Measurements from ENCODE around the gene SSPN. TPM values are rescaled to one million over a fixed set of nuclear protein-coding genes. Genes with fewer than 3 reads are reported as not detected.

Gene SSPN, protein sequence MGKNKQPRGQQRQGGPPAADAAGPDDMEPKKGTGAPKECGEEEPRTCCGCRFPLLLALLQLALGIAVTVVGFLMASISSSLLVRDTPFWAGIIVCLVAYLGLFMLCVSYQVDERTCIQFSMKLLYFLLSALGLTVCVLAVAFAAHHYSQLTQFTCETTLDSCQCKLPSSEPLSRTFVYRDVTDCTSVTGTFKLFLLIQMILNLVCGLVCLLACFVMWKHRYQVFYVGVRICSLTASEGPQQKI
- 13.0 TPM for polyA plus RNA-seq (ENCODE audit: insufficient read length)
- long read RNA-seq, donor 1, transcript SSPN-201 (3 exons, 2,788 nt), result major isoform, 5 of 5 reads
- long read RNA-seq, donor 1, partial matches to known transcripts, result 0 of 5 reads
- long read RNA-seq, donor 1, other reads (novel, unspliced or antisense), result 0 of 5 reads
- long read RNA-seq, donor 2, full-length matches to known transcripts, result 9 of 9 reads
- long read RNA-seq, donor 2, partial matches to known transcripts, result 0 of 9 reads
- long read RNA-seq, donor 2, other reads (novel, unspliced or antisense), result 0 of 9 reads
- long read RNA-seq, donor 3, full-length matches to known transcripts, result 3 of 3 reads
- long read RNA-seq, donor 3, partial matches to known transcripts, result 0 of 3 reads
- long read RNA-seq, donor 3, other reads (novel, unspliced or antisense), result 0 of 3 reads
- long read RNA-seq, donor 4, partial matches to known transcripts, result 0 of 1 reads
- long read RNA-seq, donor 4, other reads (novel, unspliced or antisense), result 0 of 1 reads
- long read RNA-seq, donor 5, full-length matches to known transcripts, result 5 of 5 reads
- long read RNA-seq, donor 5, partial matches to known transcripts, result 0 of 5 reads
- long read RNA-seq, donor 5, other reads (novel, unspliced or antisense), result 0 of 5 reads
- long read RNA-seq, donor 6, full-length matches to known transcripts, result 15 of 15 reads
- long read RNA-seq, donor 6, partial matches to known transcripts, result 0 of 15 reads
- long read RNA-seq, donor 6, other reads (novel, unspliced or antisense), result 0 of 15 reads
- long read RNA-seq, donor 7, full-length matches to known transcripts, result 8 of 8 reads
- long read RNA-seq, donor 7, partial matches to known transcripts, result 0 of 8 reads
- long read RNA-seq, donor 7, other reads (novel, unspliced or antisense), result 0 of 8 reads
- long read RNA-seq, donor 8, partial matches to known transcripts, result 0 of 1 reads
- long read RNA-seq, donor 8, other reads (novel, unspliced or antisense), result 0 of 1 reads

DNA sequence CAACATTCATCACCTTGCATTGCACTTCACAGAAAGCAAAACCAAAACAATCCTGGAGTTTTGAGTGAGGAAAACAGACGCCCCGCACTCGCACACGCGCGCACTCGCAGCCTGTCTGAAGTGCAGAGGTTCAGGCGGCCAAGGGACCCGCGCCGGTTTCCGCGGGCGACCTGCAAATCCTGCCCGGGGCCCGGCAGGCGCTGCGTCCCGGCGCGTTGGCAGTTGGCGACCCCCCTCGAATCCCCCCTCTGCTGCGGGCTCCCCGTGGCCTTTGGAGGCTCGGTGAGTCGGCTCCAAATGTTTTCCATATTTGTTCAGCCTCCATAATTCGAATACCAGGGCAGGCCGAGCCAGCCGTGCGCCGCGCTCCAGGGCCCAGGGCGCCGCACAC is at the start of gene SSPN:
TSS of gene SSPN (plus strand) at position 324 of the 391 bp plus-strand sequence. CDS start 100 bp downstream, outside the sequence.
- peak; percentile 57 for DNase-seq

DNA sequence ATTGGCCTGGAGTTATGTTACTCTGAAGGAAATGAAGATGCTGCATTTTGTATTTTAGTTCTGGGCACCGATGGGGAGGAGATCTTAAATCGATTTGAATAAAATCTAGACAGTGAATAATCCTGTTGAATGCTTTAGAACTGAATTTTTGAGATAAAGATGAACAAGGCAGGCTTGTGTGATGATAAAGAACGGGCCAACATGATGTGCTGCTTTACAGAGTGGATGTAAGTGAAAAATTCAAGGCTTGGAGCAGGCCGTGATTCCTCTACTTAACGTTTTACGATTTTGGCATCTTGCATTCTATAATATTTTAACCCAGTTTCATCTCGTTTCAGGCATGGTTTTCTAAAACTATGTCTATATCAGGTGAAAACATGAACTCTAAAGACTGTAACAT is 47.1 kb upstream of the SSPN start:
- no peak for DNase-seq

DNA sequence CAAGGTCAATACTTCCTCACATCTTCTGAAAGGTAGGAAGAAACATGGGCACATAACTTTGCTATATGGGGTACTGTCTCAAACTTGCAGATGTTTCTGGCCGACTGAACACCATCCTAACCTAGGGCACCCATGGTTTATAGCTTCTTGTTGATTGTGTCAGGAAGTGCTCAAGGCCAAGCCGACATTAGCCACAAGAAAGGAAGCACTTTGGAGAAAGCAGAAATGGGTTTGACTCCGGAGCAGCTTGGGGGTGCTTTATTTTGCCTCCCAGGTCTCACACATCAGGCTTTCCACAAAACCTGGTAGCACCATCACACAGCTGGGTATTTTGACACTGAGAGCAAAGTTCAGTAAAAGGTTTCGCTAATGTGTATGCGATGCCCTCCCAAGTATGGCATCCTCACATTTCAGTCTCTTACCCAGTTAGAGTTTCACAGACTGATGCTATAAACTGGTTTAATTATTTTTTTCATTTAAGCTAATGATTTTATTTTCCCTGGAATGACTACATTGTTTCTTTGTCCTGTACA is 45.3 kb upstream of the SSPN start:
- DNase-seq, result no peak

DNA sequence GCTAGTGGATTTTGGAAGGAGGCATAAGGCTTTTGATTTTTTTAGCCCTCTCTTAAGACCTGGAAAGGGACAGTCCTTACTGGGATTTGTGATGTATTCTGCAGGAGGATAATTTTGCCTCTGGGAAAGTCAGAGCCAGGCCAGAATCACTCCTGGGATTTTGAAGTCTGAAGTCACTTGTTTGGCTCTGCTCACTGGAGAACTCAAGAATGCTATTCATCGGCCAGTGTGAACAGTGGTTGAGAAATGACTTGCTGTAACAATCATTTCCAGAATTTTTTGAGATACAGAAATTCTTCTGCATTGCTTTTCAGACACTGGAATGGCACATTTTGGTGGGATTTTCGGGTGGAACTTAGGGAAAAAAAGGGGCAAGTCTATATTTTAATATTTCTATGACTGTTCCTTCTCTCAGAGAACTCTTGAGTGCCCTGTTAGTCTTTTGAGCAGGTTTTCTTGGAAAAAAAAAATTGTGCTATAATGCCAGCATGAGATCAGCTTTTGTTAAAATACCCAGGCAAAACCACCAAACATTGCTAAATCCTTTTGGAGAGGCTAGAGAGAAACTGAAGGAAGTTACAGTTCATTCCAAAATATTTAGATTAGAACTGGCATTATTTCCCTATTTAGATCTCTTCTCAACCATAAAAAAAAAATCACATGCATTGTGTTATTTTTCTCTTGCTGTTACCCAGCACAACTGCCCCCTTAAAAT is 44.5 kb upstream of the SSPN start:
- no peak for DNase-seq

DNA sequence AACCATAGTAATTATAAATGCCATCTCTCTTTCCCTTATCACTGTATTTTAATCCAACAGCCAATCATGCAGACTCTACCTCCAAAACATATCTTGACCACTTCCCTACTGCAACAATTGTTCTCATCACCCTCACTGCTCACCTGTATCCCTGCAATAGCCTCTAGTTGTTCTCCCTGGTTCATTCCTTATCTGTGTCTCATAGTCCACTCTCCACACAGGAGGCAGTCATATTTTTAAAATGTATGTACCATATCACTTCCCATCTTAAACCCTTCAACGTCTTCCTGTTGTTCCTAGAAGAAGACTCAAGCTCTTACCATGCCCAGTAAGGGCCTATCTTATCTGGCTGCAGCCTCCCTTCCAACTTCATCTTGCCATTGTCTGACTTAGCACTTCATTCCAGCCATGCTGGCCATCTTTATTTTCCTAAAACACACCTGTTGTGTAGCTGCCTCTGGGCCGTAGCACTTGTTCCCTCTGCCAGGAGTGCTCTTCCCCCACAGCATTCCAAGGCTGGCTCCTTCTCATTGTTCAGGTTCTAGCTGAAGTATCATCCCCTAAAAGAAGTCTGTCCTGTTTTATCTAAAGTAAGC is 42.8 kb upstream of the SSPN start:
- no peak for DNase-seq

DNA sequence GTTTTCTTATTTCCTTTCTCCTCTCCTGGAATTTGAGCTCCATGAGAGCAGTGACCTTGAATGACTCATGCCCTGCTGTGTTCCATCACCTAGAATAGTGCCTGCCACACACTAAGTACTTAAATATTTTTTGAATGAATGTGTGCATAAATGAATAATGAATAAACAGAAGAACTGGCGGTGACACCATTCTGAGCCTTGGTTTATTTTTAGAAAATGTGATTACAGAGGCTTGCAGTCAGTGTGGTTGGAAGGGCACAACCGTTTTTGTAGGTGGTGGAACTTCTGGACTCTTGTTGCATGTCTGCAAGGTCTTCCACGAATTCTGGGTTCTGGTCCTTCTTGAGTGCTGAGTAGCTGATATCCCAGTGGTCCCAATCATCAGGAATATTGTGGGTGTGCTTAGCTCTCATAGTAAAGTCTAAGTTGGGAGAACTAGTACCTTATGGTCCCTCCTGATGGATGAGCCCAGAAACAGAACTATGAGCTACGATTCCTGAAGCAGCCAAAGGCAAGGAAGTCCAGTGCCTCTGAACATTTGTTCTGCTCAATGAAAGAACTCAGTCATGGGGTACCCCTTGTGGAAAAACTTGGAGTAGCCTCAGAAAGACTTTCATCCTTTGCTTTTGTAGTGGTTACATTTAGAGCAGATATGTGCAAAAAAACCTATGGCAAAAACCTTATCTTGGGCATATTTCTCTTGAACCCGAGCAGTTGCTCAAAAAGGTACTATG is 41.8 kb upstream of the SSPN start:
- DNase-seq, result no peak

DNA sequence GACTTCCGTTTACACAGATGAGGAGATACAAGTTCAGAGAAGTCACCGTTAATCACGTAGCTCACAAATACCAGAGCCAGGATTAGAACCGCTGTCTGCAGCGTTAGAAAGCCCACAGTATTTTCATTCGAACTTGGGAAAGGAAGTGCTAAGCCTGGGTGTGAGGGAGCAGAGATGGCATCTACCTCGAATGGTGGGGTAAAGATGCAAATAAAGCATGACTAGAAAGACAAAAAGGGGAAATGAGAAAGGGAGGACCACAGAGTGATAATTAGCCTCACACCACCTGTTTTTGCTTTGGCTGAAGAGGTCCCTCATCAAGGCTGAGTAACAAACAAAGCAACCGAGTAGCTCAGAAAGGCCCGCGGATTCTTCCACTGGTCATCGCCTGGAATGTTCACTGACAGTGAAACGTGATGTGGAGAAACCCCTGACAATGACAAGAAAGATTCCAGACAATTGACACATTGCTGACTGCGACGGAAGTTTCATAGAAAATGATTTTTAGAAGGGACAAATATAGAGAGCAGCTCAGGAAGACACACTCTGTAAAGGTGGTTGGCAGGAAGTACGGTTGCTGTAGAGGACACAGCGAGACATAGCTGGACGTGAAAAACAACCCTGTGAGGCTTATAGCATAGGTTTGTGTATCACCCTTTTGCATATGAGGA is 39.0 kb upstream of the SSPN start:
- DNase-seq, result no peak

DNA sequence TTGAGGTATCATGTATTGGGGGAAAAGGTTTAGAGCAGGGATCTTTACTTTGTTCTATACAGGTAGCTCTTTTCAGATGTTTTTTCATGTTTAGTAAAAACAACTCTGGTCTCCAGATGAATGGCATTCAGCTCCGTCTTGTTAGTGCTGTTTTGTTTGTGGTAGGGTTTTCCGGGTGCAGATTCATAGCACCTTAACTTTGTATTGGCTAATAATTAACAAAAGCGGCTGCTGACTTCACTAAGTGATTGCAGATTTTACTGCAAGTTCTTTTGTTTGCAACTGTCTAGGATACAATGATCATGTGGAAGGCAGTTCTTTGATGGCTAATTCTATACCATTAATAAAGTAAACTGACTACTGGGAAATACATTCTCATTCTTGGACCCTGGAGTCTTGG is 38.4 kb upstream of the SSPN start:
- DNase-seq, result no peak

DNA sequence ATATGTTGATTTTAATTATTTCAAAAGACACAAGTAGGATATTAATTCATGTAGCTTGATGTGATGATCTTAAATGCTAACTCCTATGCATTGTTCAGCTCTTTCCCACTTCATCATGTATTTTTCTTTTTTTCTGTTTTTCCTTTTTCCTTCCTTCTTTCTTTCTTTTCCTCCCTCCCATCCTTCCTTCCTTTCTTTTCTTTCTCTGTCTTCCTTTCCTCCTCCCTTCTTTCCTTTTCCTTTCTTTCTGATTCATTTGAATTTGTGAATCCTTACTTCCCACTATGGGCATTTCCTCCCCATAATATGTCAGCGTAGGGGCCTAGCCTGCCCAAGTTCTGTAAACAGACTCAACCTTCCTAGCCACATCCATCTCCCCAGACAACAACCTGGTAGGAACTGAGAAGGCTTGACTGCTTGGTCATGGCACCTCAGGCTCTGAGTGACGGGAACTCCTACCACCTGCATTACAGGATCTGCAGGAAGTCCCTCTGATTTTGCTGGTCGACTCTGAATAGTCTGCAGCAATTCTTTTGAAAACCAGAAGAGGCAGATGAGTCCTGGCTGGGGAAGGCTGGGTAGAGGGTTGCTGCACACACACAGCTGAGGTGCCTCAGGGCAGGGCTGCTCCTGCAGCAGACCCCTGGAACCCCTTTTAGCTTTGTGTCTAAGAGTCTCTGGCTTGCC is 37.2 kb upstream of the SSPN start:
- no peak for DNase-seq

DNA sequence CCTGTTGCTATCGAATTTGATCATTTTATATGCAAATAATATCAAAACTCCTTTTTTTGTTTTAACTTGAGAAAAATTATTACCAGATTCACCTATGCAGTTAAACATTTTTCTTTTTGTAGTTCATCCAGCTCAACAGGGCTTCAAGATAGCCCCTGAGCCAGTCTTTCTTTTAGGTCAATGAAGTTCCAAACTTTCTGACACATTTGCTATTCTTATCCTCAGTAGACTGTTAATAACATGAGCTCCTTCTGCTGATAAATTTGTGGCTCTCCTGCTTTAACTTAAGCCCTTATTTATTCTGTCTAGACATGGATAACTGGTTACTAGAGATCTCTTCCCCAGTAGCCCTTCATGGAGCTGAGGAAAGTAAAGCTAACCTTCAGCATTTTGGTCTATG is 33.2 kb upstream of the SSPN start:
- no peak for DNase-seq

DNA sequence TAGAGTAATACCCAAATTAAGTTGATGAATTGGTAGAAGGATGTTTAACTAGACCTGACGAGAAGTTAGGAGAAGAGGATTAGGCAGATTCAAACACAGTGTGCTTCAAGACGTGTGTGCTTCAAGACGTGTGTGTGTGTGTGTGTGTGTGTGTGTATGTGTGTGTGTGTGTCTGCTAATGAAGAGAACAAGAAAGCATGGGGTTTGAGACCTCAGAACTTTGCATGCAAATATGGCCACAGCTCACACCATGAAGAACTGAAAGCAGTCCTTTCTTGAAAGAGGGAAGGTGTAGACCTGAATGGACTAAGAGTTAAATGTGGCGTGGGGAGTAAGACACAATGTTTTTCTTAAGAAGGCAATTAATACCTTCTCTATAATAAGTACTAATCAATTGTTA is 32.5 kb upstream of the SSPN start:
- DNase-seq, result no peak

DNA sequence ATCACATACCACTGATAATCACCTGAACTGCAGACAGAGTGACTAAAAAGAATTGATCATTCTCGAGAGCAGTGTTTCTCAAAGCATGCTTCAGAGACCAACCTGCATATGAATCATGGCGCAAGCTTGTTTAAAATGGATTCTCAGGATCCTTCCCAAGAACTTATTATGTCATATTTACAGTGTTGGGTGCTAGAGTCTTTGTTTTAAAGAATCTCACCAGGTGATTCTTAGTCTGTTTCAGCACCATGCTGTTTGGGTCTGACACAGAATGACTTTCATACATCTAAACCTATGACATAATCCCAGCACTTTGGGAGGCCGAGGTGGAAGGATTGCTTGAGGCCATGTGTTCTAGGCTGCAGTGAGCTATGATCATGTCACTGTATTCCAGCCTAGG is 31.3 kb upstream of the SSPN start:
- no peak for DNase-seq

DNA sequence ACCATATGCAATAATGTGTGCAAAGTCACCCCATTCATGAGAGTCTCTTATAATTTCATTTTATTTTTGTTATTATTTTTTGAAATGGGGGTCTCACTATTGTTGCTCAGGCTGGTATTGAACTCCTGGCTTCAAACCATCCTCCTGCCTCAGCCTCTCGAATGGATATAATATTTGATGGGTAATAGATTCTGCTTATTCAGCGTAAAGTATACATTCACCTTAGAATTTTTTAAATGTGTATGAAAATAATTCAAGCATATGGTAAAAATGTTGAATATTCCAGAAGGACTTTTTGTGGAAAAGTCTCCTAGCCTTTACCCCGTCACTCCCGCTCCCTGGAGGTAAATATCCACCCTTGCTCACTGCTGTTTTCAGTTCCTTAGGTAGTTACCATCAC is 23.4 kb upstream of the SSPN start:
- no peak for DNase-seq

DNA sequence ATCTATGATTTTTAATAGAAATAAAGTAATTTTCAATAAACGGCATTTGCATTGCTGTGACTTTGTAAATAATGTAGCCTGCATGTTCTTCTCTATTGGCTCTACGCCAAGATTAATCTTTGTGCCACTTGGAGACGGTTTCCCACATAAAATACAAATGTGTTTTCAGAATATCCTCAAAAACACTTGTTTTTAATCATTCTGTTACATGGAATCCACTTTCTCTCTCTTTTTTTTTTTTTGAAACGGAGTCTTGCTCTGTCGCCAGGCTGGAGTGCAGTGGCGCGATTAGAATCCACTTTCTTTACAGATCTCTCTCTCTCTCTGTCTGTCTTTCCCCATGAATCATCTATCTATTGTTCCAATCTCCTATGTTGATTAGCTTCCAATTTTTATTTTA is 22.8 kb upstream of the SSPN start:
- no peak for DNase-seq

DNA sequence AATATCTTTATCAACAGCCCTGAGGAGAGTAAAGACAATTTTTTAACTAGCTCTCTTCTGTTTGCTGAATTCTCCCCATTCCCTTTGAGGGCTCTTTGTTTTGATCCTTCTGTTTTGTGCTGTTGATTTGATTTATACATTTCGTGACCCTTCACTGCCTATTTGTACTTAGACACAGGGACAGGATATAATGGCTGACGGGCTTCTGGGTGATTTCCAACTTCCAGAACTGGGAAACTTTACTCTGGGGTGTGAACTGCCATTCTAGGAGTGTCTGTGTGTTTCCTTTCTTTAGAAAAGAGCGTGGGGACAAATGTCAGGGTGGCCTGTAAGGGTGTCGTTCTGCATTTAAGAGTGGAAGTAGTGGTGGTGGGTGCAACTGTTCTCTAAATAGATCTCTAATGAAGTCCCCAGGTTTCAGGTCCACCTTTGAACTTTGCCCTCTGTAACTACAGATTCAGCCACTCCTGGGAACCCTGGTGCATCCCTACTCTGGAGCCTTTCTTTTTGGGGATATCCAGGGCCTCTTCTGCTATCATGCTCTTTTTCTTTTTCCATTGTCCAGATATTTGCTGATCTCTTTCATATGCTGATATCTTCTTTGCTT is 22.3 kb upstream of the SSPN start:
- DNase-seq, result no peak

DNA sequence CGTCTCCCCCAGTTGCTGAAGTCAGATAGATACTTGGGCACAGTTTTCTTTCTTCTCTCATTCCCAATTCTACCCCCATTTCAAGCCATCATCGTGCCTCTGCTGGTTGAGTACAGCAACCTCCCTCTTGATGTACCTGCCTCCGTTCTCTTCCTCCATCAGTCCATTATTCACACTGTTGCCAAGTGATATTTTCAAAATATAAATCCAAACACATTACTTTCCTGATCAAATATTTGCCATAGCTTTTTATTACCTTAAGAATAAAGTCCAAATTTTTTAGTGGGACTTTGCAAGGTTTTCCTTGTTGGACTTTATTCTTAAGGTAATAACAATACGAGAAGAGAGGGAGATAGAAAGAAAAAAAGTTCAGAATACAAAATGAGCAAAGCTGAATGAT is 18.6 kb upstream of the SSPN start:
- no peak for DNase-seq

DNA sequence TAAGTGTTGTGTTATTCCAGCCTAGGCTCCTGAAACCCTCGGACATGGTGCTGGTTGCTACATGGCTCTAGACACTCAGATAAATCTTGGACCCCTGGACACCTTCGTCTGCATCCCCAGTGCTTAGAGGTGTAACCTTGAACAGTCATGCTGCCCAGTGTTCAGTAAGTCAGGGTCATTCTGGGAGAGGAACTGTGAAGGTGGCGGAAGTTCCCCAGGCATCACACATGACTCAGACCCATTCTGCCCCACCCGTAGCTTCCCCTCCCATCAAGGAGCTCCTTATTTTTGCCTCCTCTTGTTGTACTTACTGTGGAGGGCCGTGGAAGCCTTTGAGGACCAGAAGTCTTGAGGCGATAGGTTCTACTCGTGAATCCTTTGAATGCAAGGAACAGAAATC is 18.1 kb upstream of the SSPN start:
- no peak for DNase-seq

DNA sequence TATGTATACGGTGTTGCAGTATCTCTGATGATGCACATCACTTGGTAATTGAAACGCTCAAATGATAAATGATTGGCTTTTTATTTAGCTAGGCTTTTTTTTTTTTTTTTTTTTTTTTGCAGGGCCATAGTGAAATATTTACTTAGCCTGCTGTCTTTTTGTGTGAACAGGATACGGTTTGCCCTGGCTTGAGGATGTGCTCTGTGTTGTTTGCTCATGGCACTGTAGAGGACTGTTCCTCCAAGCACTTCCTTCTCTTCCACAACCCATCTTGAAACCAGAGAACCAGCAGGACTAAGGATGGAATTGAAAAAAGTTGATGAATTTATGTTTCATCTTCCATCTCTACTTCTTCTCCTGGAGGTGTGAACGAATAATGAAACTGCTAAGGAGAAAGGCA is 15.5 kb upstream of the SSPN start:
- DNase-seq, result no peak

DNA sequence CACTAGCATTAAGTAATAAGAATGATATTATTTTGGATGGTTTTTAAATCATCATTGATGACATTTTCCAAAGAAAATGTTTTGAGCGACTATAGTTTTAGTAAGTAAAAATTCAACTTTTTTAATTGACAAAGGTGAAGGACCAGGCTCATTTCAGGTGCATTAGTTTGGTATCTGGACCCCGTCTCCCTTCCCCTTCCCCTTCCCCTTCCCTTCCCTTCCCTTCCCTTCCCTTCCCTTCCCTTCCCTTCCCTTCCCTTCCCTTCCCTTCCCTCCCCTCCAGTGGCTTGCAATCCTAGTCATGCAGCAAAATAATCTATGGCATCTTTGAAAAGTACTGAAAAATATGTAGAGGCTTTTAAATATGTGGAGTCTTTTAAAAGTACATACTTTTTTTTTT is 13.0 kb upstream of the SSPN start:
- no peak for DNase-seq
